ENCODE results near the gene PLEKHA7. TPM values are rescaled to one million over a fixed set of nuclear protein-coding genes. Genes with fewer than 3 reads are reported as not detected.

PLEKHA7 gene
- total and polyA plus RNA-seq, 2 of the 8 experiments (the other 6 are each of a cell fraction or from before 2014, with no cell fraction given): 11.4 to 25.6 TPM

DNA sequence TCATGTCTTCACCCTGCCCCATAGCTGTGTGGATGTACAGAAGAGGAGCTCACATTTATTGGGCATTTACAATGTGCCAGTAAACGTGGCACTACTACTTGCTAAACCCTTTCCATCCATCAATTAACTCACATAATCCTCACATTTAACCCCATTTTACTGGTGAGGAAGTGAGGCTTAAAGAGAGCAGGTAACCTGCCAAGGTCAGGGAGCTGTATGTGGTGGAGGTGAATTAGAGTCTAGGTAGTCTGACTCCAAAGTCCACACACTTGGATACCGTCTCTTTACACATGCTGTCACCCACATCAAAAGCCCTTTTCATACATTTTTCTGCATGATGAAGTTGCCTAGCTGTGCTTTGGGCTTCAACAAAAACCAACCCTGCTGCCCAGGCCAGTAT, 10.8 kb downstream of the PLEKHA7 start:
- 86% methylated on average over 2 of the region's 2 CpGs; no CpG with 5 or more reads in 1 of the 2 experiments for WGBS, 2 experiments (ENCODE audit: extremely low coverage in 1 of 2, insufficient coverage in 1 of 2, insufficient read length in 1 of 2, insufficient replicate concordance in 2 of 2, low coverage in 1 of 2, low lambda C conversion rate in 2 of 2, missing lambda C conversion rate in 1 of 2)
- POLR2A ChIA-PET (ENCODE audit: partially characterized antibody): interaction anchor here (1.0 to 1.3 kb wide), 2 partner anchors 9 to 11 kb away, joined by 3 read pairs; partner anchors contain the start of gene PLEKHA7
- no peak for TF ChIP-seq NANOG (IDR thresholded peaks at IDR 0.05; ENCODE audit: insufficient read depth, low read depth, low read length, poor library complexity, severe bottlenecking)
- no peak for TF ChIP-seq JUND (IDR thresholded peaks at IDR 0.05; ENCODE audit: low read length)
- no peak for TF ChIP-seq KDM5A (IDR thresholded peaks at IDR 0.05; ENCODE audit: low read length)
- TF ChIP-seq RBBP5 (IDR thresholded peaks at IDR 0.05; ENCODE audit: borderline replicate concordance, low read depth, low read length): no peak
- no peak for TF ChIP-seq CHD1 (IDR thresholded peaks at IDR 0.05; ENCODE audit: low read depth, low read length)
- TF ChIP-seq E2F6 (IDR thresholded peaks at IDR 0.05): no peak
- TF ChIP-seq BACH1 (IDR thresholded peaks at IDR 0.05; ENCODE audit: low read length): no peak
- no peak for TF ChIP-seq SRF (IDR thresholded peaks at IDR 0.05; ENCODE audit: low read depth, low read length)
- TF ChIP-seq, protein P1, sequence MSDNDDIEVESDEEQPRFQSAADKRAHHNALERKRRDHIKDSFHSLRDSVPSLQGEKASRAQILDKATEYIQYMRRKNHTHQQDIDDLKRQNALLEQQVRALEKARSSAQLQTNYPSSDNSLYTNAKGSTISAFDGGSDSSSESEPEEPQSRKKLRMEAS (IDR thresholded peaks at IDR 0.05): no peak
- no peak for TF ChIP-seq SUZ12 (IDR thresholded peaks at IDR 0.05; ENCODE audit: low read length)
- no peak for TF ChIP-seq SIN3A (conservative IDR thresholded peaks at IDR 0.05 in 1 of 2, IDR thresholded peaks at IDR 0.05 in 1 of 2; ENCODE audit: low read depth in 1 of 2, low read length in 2 of 2)
- TF ChIP-seq BCL11A (IDR thresholded peaks at IDR 0.05; ENCODE audit: low read depth in 2 of 2, low read length in 2 of 2): no peak
- TF ChIP-seq RAD21 (IDR thresholded peaks at IDR 0.05 in 1 of 2, conservative IDR thresholded peaks at IDR 0.05 in 1 of 2; ENCODE audit: low read depth in 2 of 2, low read length in 2 of 2): no peak

More for the DNA sequence above, 10.8 kb downstream of the PLEKHA7 start:
- Histone ChIP-seq H3K9me3 (ENCODE audit: insufficient read depth in 2 of 2, low read depth in 1 of 2, low read length in 1 of 2) (no peaks in the 10 kb centered on the region), H4K91ac (replicated peaks; ENCODE audit: insufficient read length, low read length) (no peak overlapping the region), H2BK15ac (ENCODE audit: low read length) (no peak overlapping the region), H3K9ac (replicated peaks in 1 of 4; ENCODE audit: extremely low read depth in 1 of 4, low read depth in 3 of 4, low read length in 3 of 4) (no peak overlapping the region), H4K8ac (ENCODE audit: extremely low read depth, insufficient read depth, low read length) (no peak overlapping the region), H3K27me3 (replicated peaks in 1 of 4; ENCODE audit: control insufficient read depth in 3 of 4, extremely low read depth in 1 of 4, insufficient read depth in 3 of 4, low read length in 3 of 4) (no peaks in the 10 kb centered on the region), H2AK5ac (ENCODE audit: low read depth, low read length) (no peak overlapping the region), H2BK5ac (ENCODE audit: low read depth, low read length) (no peak overlapping the region), H2BK120ac (replicated peaks; ENCODE audit: low read depth, low read length) (no peak overlapping the region), H3K56ac (replicated peaks; ENCODE audit: insufficient read length, low read depth, low read length) (no peak overlapping the region), H2BK20ac (ENCODE audit: low read length) (no peak overlapping the region), H3K23ac (ENCODE audit: insufficient read length) (no peak overlapping the region), H2AFZ (ENCODE audit: low read length) (no peak overlapping the region), H3K18ac (ENCODE audit: extremely low read depth, low read length) (no peak overlapping the region), H3K27ac (ENCODE audit: low read depth, low read length) (no peak overlapping the region), H3K36me3 (ENCODE audit: control insufficient read depth in 2 of 4, insufficient read depth in 4 of 4, low read length in 3 of 4) (peaks cover 0 to 3% (median 0%) of the 10 kb centered on the region in 4 experiments; a peak in 1 of 8 replicates), H4K20me1 (replicated peaks in 1 of 2; ENCODE audit: control insufficient read depth in 1 of 2, insufficient read depth in 2 of 2, low read length in 2 of 2) (peaks cover 3 to 12% of the 10 kb centered on the region in 2 experiments), H3K79me2 (ENCODE audit: control insufficient read depth in 1 of 2, insufficient read depth in 2 of 2, low read length in 2 of 2) (peaks cover 3 to 42% of the 10 kb centered on the region in 2 experiments; a peak in 3 of 4 replicates), H4K5ac (ENCODE audit: insufficient read length, low read depth, low read length) (no peak overlapping the region), H3K4me1 (replicated peaks in 1 of 4; ENCODE audit: control insufficient read depth in 3 of 4, insufficient read depth in 4 of 4, low read length in 3 of 4) (no peaks in the 10 kb centered on the region; a peak in 1 of 7 replicates), H3K79me1 (ENCODE audit: low read depth, low read length) (peaks cover 3% of the 10 kb centered on the region; the same call in 1 of the 2 replicates), H3K4ac (replicated peaks; ENCODE audit: insufficient read length, low read depth, low read length) (no peak overlapping the region), H3K23me2 (ENCODE audit: low read depth, low read length) (no peaks in the 10 kb centered on the region), H3K4me3 (ENCODE audit: extremely low read depth in 1 of 4, insufficient read depth in 2 of 4, low read depth in 3 of 4, low read length in 4 of 4) (no peak overlapping the region), H3K14ac (ENCODE audit: insufficient read length) (no peak overlapping the region), H2BK12ac (ENCODE audit: low read depth, low read length) (no peak overlapping the region), H3K4me2 (ENCODE audit: insufficient read depth in 1 of 2, low read depth in 2 of 2, low read length in 2 of 2) (no peak overlapping the region)
- DNase-seq (ENCODE audit: low read depth in 1 of 2, low spot score in 2 of 2) (no peak), FAIRE-seq (no peak)
- CTCF ChIA-PET (ENCODE audit: partially characterized antibody): interaction anchor here (1.0 kb wide), 1 partner anchor 11 kb away, joined by 3 read pairs; no protein-coding TSS in a partner anchor
